Uterus (tissue), 2 donors: ENCODE results near the gene ITPR3.

Source experiments
- CTCF ChIP-seq, 4 experiments: fragments of 200-600 bp in 2 of 4; fragments of 450-650 bp in 2 of 4; sonication (generic) in 2 of 4; IDR thresholded peaks; one replicate each; pipeline ENCODE4 v1.5.1; 2016 to 2019; ENCODE audit warnings: antibody characterized with exemption in 4 of 4, mild to moderate bottlenecking in 2 of 4, moderate library complexity in 1 of 4
- POLR2A ChIP-seq, 2 donors: fragments of 450-650 bp; IDR thresholded peaks; one replicate each; pipeline ENCODE4 v1.6.1; 2016; ENCODE audit warnings: antibody characterized with exemption in 2 of 2, mild to moderate bottlenecking in 1 of 2, moderate library complexity in 1 of 2

DNA sequence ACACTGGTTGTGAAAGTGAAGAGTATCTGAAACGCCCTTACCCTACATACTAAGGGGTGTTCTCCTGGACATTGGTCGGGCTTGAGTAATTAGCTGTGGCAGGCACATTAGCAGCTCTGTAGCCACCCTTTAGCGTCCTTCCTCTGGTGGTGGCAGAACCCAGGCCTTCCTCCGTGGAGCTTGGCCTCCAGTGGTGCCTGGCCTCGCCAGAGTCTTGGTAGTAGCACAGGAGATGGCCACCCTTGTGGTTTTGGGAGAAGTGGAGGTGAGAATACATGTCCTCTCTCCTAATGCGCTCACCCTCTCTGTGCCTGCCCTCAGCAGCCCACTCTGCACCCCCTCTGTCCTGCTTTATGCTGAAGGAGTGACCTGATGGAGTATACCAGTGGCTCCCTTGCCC is 107.9 kb downstream of the ITPR3 start:
- TF ChIP-seq CTCF (IDR thresholded peaks at IDR 0.05) (no peak), POLR2A (IDR thresholded peaks at IDR 0.05) (no peak)
